ENCODE results near the gene PTGES2.

DNA sequence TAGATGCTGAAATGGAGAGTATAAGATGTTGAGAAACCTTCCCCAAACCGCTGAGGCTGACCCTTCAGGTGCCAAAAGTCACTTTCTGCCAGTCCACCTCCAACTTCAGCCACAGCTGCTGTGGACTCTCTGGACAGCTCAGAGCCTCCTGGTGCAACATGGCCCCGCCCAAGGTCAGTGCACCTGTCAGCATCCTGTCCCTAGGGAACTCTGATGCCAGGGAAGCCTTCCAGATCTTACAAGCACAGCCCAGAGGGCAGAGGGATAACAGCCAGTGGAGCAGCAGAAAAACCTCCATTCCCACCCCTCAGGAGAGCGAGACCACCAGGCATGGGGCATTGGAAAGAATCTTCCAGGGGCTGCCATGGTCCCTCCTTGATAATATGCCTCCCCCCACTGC is 10.5 kb upstream of the PTGES2 start:
- TF ChIP-seq RARB (CRISPR knock-in tag; IDR thresholded peaks at IDR 0.05) = no peak
- TF ChIP-seq, protein P1, sequence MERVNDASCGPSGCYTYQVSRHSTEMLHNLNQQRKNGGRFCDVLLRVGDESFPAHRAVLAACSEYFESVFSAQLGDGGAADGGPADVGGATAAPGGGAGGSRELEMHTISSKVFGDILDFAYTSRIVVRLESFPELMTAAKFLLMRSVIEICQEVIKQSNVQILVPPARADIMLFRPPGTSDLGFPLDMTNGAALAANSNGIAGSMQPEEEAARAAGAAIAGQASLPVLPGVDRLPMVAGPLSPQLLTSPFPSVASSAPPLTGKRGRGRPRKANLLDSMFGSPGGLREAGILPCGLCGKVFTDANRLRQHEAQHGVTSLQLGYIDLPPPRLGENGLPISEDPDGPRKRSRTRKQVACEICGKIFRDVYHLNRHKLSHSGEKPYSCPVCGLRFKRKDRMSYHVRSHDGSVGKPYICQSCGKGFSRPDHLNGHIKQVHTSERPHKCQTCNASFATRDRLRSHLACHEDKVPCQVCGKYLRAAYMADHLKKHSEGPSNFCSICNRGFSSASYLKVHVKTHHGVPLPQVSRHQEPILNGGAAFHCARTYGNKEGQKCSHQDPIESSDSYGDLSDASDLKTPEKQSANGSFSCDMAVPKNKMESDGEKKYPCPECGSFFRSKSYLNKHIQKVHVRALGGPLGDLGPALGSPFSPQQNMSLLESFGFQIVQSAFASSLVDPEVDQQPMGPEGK (CRISPR knock-in tag; IDR thresholded peaks at IDR 0.05; ENCODE audit: borderline replicate concordance) = no peak
- TF ChIP-seq OSR1 (CRISPR knock-in tag; IDR thresholded peaks at IDR 0.05) = no peak
- no peak for TF ChIP-seq GLIS3 (CRISPR knock-in tag; IDR thresholded peaks at IDR 0.05)
- no peak for TF ChIP-seq ZNF70 (CRISPR knock-in tag; IDR thresholded peaks at IDR 0.05)
- TF ChIP-seq ISL1 (CRISPR knock-in tag; IDR thresholded peaks at IDR 0.05) = no peak
- no peak for TF ChIP-seq SNAI2 (CRISPR knock-in tag; IDR thresholded peaks at IDR 0.05)
- no peak for TF ChIP-seq ZFP30 (CRISPR knock-in tag; IDR thresholded peaks at IDR 0.05)
- TF ChIP-seq, protein P2, sequence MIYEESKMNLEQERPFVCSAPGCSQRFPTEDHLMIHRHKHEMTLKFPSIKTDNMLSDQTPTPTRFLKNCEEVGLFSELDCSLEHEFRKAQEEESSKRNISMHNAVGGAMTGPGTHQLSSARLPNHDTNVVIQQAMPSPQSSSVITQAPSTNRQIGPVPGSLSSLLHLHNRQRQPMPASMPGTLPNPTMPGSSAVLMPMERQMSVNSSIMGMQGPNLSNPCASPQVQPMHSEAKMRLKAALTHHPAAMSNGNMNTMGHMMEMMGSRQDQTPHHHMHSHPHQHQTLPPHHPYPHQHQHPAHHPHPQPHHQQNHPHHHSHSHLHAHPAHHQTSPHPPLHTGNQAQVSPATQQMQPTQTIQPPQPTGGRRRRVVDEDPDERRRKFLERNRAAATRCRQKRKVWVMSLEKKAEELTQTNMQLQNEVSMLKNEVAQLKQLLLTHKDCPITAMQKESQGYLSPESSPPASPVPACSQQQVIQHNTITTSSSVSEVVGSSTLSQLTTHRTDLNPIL (CRISPR knock-in tag; IDR thresholded peaks at IDR 0.05; ENCODE audit: low read depth) = no peak
- TF ChIP-seq PPARA (CRISPR knock-in tag; IDR thresholded peaks at IDR 0.05; ENCODE audit: borderline replicate concordance) = no peak
- TF ChIP-seq ARNTL (CRISPR knock-in tag; IDR thresholded peaks at IDR 0.05; ENCODE audit: borderline replicate concordance, low read depth) = no peak

Measured in SK-N-SH treated with all-trans-retinoic acid at 6 μM for 48 hours (cell line).